ENCODE data around the gene ASIC2. TPM values are rescaled to one million over a fixed set of nuclear protein-coding genes. Genes with fewer than 3 reads are reported as not detected.

ASIC2 gene
- total and polyA plus RNA-seq, 2 experiments from 2014 or later = 0.52 to 2.8 TPM

DNA sequence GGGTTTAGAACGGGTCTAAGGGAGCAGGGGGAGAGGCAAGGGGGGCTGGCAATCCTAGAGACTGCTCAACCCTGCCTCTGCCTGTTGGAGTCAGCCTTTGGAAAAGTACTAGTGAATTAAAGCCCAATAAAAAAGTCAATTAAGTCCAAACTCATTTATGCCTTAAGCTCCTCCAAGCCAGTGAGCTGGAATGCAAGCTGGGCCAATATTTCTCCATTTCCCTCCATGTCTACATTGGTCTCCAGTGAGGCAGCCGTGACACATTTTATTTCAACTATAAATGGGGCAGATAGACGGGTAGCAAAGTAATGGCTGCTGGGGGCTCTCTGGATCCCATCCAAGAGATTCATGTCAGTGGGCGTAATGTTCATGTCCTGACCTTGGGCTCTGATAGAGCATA, 157.4 kb downstream of the ASIC2 start:
- Histone ChIP-seq H3K27me3 (ENCODE audit: insufficient read depth) (no peaks in the 10 kb centered on the region), H3K9me2 (ENCODE audit: insufficient read depth) (no peaks in the 10 kb centered on the region; the same call in 1 of the 2 replicates), H3K4me1 (ENCODE audit: insufficient read depth) (no peaks in the 10 kb centered on the region; the same call in 1 of the 2 replicates), H3K36me3 (ENCODE audit: insufficient read depth) (no peaks in the 10 kb centered on the region), H2AFZ (no peak overlapping the region), H4K20me1 (replicated peaks; ENCODE audit: insufficient read depth) (no peaks in the 10 kb centered on the region), H3K4me3 (no peak overlapping the region), H3K4me2 (no peak overlapping the region), H3F3A (replicated peaks; ENCODE audit: low read depth) (no peaks in the 10 kb centered on the region), H3K79me2 (replicated peaks; ENCODE audit: insufficient read depth) (no peaks in the 10 kb centered on the region), H3K27ac (ENCODE audit: low read depth) (no peak overlapping the region)
- Mint-ChIP-seq H3K27ac (no peak overlapping the region), H3K4me3 (no peak overlapping the region), H3K9me3 (no peaks in the 10 kb centered on the region), H3K36me3 (ENCODE audit: low read depth) (no peaks in the 10 kb centered on the region), H3K27me3 (ENCODE audit: insufficient read depth, low read depth, poor library complexity) (peaks cover 4% of the 10 kb centered on the region), H3K4me1 (peaks cover 19% of the 10 kb centered on the region)
- TF ChIP-seq STAT1 (IDR thresholded peaks at IDR 0.05; ENCODE audit: unreplicated experiment) = no peak
- TF ChIP-seq ZNF331 (CRISPR knock-in tag; IDR thresholded peaks at IDR 0.05; ENCODE audit: low read depth) = no peak
- no peak for TF ChIP-seq JUNB (IDR thresholded peaks at IDR 0.05; ENCODE audit: unreplicated experiment)
- TF ChIP-seq, protein P1, sequence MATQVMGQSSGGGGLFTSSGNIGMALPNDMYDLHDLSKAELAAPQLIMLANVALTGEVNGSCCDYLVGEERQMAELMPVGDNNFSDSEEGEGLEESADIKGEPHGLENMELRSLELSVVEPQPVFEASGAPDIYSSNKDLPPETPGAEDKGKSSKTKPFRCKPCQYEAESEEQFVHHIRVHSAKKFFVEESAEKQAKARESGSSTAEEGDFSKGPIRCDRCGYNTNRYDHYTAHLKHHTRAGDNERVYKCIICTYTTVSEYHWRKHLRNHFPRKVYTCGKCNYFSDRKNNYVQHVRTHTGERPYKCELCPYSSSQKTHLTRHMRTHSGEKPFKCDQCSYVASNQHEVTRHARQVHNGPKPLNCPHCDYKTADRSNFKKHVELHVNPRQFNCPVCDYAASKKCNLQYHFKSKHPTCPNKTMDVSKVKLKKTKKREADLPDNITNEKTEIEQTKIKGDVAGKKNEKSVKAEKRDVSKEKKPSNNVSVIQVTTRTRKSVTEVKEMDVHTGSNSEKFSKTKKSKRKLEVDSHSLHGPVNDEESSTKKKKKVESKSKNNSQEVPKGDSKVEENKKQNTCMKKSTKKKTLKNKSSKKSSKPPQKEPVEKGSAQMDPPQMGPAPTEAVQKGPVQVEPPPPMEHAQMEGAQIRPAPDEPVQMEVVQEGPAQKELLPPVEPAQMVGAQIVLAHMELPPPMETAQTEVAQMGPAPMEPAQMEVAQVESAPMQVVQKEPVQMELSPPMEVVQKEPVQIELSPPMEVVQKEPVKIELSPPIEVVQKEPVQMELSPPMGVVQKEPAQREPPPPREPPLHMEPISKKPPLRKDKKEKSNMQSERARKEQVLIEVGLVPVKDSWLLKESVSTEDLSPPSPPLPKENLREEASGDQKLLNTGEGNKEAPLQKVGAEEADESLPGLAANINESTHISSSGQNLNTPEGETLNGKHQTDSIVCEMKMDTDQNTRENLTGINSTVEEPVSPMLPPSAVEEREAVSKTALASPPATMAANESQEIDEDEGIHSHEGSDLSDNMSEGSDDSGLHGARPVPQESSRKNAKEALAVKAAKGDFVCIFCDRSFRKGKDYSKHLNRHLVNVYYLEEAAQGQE (IDR thresholded peaks at IDR 0.05; ENCODE audit: unreplicated experiment) = no peak
- no peak for TF ChIP-seq NANOG (IDR thresholded peaks at IDR 0.05; ENCODE audit: borderline replicate concordance)
- no peak for TF ChIP-seq ZNF462 (CRISPR knock-in tag; IDR thresholded peaks at IDR 0.05)
- no peak for TF ChIP-seq EZH2 (IDR thresholded peaks at IDR 0.05; ENCODE audit: low read depth, unreplicated experiment)
- TF ChIP-seq EZH2phosphoT487 (IDR thresholded peaks at IDR 0.05; ENCODE audit: unreplicated experiment) = no peak
- TF ChIP-seq POLR2AphosphoS5 (IDR thresholded peaks at IDR 0.05; ENCODE audit: low read depth) = no peak
- TF ChIP-seq ETS1 (IDR thresholded peaks at IDR 0.05) = no peak
- TF ChIP-seq ZNF114 (CRISPR knock-in tag; IDR thresholded peaks at IDR 0.05) = no peak
- no peak for TF ChIP-seq CREB1 (CRISPR knock-in tag; IDR thresholded peaks at IDR 0.05; ENCODE audit: low read depth)
- no peak for TF ChIP-seq CTCF (conservative IDR thresholded peaks at IDR 0.05; ENCODE audit: low read depth in 2 of 2)
- ATAC-seq (no peak), DNase-seq (ENCODE audit: low spot score) (no peak)
